T-helper 1 cell treated with Interleukin-12 subunit alpha and Interleukin-12 subunit beta and Interleukin-4 antibody, amounts not matched to agents 30 ng/mL and 1 ng/mL, for 36 hours (primary cell): ENCODE measurements around the gene PES1. TPM values are rescaled to one million over a fixed set of nuclear protein-coding genes. Genes with fewer than 3 reads are reported as not detected.
"Not testable (repeated sequence)": the region's sequence is repeated elsewhere in the genome, so short reads cannot be mapped to it uniquely, and the experiment has no call there.

Experiments used
- intact Hi-C: fragments of 100-400 bp; cut with micrococcal nuclease; formaldehyde crosslinking; loops from one replicate; pipeline ENCODE4 v1.15.1; 2024
- total RNA-seq: library from RNA; stranded (reverse); gene quantifications from 2 replicates; pipeline ENCODE4 v1.2.3, GENCODE V29; 2022

The PES1 gene
- total RNA-seq, 1 donor from 2014 or later: 89.0 TPM

- intact Hi-C loops: no loop called here
These were observed 13.2 kb downstream of the PES1 start for GRCh38 chr22:30578481-30578880.

GRCh38 chr22:30575859-30576258, 15.9 kb downstream of the PES1 start:
- intact Hi-C loops: no loop called here

- intact Hi-C loops: no loop called here
These were observed 16.6 kb downstream of the PES1 start for GRCh38 chr22:30574997-30575671.

- intact Hi-C loops: no loop called here
These were observed 17.4 kb downstream of the PES1 start, which contains the start of gene GAL3ST1 for GRCh38 chr22:30574095-30574981. TSS of gene GAL3ST1 (minus strand) at chr22:30574665. CDS start at chr22:30557392, 17,273 bp downstream.

- intact Hi-C loops: no loop called here
These were observed 18.1 kb downstream of the PES1 start for GRCh38 chr22:30573594-30574094.

GRCh38 chr22:30572840-30573593, 18.7 kb downstream of the PES1 start:
- intact Hi-C loops: no loop called here

- intact Hi-C loops: no loop called here
These were observed 19.5 kb downstream of the PES1 start for GRCh38 chr22:30572210-30572609.

- intact Hi-C loops: no loop called here
These were observed 22.0 kb downstream of the PES1 start for GRCh38 chr22:30569674-30570202.

GRCh38 chr22:30568137-30568805, 23.4 kb downstream of the PES1 start:
- intact Hi-C loops: no loop called here

- intact Hi-C loops: not testable (repeated sequence)
These were observed 24.4 kb downstream of the PES1 start for GRCh38 chr22:30567277-30567676.

GRCh38 chr22:30566125-30566524, 25.6 kb downstream of the PES1 start:
- intact Hi-C loops: no loop called here

GRCh38 chr22:30565341-30565740, 26.4 kb downstream of the PES1 start:
- intact Hi-C loops: no loop called here

- intact Hi-C loops: no loop called here
These were observed 27.0 kb downstream of the PES1 start for GRCh38 chr22:30564761-30565119.

- intact Hi-C loops: no loop called here
These were observed 27.5 kb downstream of the PES1 start for GRCh38 chr22:30564045-30564760.

GRCh38 chr22:30562366-30562765, 29.3 kb downstream of the PES1 start:
- intact Hi-C loops: no loop called here

- intact Hi-C loops: no loop called here
These were observed 30.1 kb downstream of the PES1 start for GRCh38 chr22:30561402-30562189.

- intact Hi-C loops: not testable (repeated sequence)
These were observed 31.0 kb downstream of the PES1 start for GRCh38 chr22:30560643-30561202.

- intact Hi-C loops: no loop called here
These were observed 31.8 kb downstream of the PES1 start for GRCh38 chr22:30559889-30560288.

- intact Hi-C loops: no loop called here
These were observed 34.5 kb downstream of the PES1 start for GRCh38 chr22:30557243-30557642.
